Measurements from ENCODE around the gene IL26.

The IL26 gene

GRCh38 chr12:68158432-68158831 is 67.2 kb downstream of the IL26 start:
- no peak overlapping the region for H3K4me3 ChIP-seq (ENCODE audit: low read depth, low read length)

GRCh38 chr12:68157380-68157779 is 68.2 kb downstream of the IL26 start:
- no peak overlapping the region for H3K4me3 ChIP-seq (ENCODE audit: low read depth, low read length)

GRCh38 chr12:68156636-68157035 is 69.0 kb downstream of the IL26 start:
- H3K4me3 ChIP-seq (ENCODE audit: low read depth, low read length) = no peak overlapping the region

- H3K4me3 ChIP-seq (ENCODE audit: low read depth, low read length) = no peak overlapping the region
Observed at GRCh38 chr12:68154779-68155178, 70.8 kb downstream of the IL26 start.

All from iPS-11a (cell line).